Effector memory CD8-positive, alpha-beta T cell (primary cell): ENCODE data around the gene MTA3.

ENCODE experiments used
- ATAC-seq: fragments of 150-1000 bp; cut with Tn5 transposase; replicated peaks from 2 replicates; pipeline ENCODE4 v1.10.0; 2021; ENCODE audit warnings: mild to moderate bottlenecking, moderate library complexity
- DNase-seq, 3 experiments: peaks; one replicate each; pipeline ENCODE4 v3.0.0; 2021
- H3K27ac Mint-ChIP-seq, 2 donors: one replicate each; pipeline ENCODE4 v1.8.0; 2022; ENCODE audit warnings: mild to moderate bottlenecking in 2 of 2, mixed read lengths in 2 of 2, moderate library complexity in 2 of 2
- H3K27me3 Mint-ChIP-seq, 2 donors: one replicate each; pipeline ENCODE4 v1.8.0; 2022; ENCODE audit warnings: mixed read lengths in 2 of 2
- H3K36me3 Mint-ChIP-seq: one replicate; pipeline ENCODE4 v1.8.0; 2022; ENCODE audit warnings: mild to moderate bottlenecking, moderate library complexity, mixed read lengths; ENCODE audit not compliant: insufficient read depth
- H3K4me1 Mint-ChIP-seq, 2 donors: one replicate each; pipeline ENCODE4 v1.8.0; 2022; ENCODE audit warnings: low read depth in 2 of 2, mixed read lengths in 2 of 2
- H3K4me3 Mint-ChIP-seq, 2 donors: one replicate each; pipeline ENCODE4 v1.8.0; 2022; ENCODE audit warnings: mild to moderate bottlenecking in 2 of 2, mixed read lengths in 2 of 2, moderate library complexity in 2 of 2
- H3K9me3 Mint-ChIP-seq, 2 donors: one replicate each; pipeline ENCODE4 v1.8.0; 2022; ENCODE audit warnings: mixed read lengths in 2 of 2

MTA3 gene

GRCh38 chr2:42673989-42674579 is 105.7 kb downstream of the MTA3 start:
- Mint-ChIP-seq H3K9me3 (no peaks in the 10 kb centered on the region), H3K4me3 (no peak overlapping the region), H3K36me3 (peaks cover 3% of the 10 kb centered on the region), H3K4me1 (peaks cover 3 to 11% of the 10 kb centered on the region in 2 donors), H3K27ac (no peak overlapping the region), H3K27me3 (no peaks in the 10 kb centered on the region)
- no peak for ATAC-seq
- DNase-seq: no peak

DNA sequence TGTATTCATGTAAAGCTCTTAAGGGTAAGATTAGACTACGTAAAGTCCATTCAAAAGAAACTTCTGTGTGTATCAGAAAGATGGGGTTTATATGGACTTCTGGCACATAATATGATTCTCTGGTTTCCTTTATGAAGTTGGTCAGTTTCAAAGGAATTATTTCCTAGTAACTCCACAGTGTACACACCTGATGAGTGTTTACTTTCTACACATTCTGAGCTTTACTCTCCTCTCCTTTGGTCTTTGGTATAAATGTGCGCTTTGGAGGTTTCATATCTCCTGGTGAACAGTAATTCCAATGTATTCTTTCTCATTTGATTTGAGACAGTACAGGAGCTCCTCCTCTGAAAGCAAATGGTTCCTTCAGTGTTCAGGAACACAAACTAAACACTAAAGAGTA is 107.4 kb downstream of the MTA3 start:
- Mint-ChIP-seq H3K36me3 (peaks cover 5% of the 10 kb centered on the region), H3K9me3 (no peaks in the 10 kb centered on the region), H3K27me3 (no peaks in the 10 kb centered on the region), H3K4me3 (no peak overlapping the region), H3K27ac (no peak overlapping the region), H3K4me1 (peaks cover 3% of the 10 kb centered on the region in 2 donors)
- DNase-seq (no peak), ATAC-seq (no peak)

DNA sequence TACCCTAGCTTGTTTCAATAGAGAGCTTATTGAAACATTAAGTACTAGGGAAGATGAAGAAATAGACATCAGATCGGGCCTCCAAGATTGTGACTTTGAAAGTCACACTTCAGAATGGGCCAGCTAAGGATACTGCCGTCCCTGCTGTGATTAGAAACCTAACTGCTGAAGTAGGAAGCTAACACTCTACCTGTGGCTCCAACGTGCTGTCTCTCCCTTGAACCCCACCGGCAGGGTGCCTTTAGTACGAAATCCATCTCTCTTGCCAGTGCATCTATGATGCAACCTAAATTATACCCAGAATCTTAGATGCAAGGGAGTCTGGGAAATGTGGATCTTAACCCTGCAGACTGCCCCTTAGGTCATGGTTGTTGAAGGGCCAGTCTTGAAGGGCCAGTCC is 116.9 kb downstream of the MTA3 start:
- peaks cover 0 to 4% of the 10 kb centered on the region in 2 donors for H3K4me1 Mint-ChIP-seq
- no peak overlapping the region for H3K4me3 Mint-ChIP-seq
- DNase-seq (no peak), ATAC-seq (no peak)
- H3K27me3 Mint-ChIP-seq: no peaks in the 10 kb centered on the region
- H3K27ac Mint-ChIP-seq: no peak overlapping the region
- H3K36me3 Mint-ChIP-seq: peaks cover 5% of the 10 kb centered on the region
- H3K9me3 Mint-ChIP-seq: no peaks in the 10 kb centered on the region

DNA sequence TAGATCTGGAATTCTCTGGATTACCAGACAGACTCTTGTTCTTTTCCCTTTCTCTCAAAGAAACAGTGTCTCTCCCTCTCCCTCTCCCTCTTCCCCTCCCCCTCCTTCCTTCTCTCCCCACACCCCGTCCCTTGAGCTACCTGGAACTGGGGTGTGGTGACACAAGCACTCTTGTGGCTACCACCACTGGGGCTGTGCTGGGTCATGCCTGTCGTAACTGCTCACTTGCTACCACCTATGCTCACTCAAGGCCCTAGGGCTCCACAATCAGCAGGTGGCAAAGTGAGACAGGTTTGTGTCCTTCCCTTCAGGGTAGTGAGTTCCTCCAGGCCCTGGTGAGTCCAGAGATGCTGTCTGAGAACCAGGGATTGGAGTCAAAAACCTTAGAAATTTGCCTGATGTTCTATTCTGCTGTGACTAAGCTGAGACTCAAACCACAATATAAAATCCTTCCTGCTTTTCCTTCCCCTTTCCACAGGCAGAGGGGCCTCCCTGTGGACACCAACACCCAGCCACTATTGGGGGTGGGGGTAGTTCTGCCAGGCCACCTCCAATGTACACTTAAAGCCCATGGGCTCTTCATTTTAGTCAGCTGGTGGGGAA is 124.7 kb downstream of the MTA3 start:
- no peaks in the 10 kb centered on the region for H3K27me3 Mint-ChIP-seq
- no peaks in the 10 kb centered on the region for H3K9me3 Mint-ChIP-seq
- peaks cover 7% of the 10 kb centered on the region for H3K36me3 Mint-ChIP-seq
- H3K27ac Mint-ChIP-seq: peak overlapping the region in 1 of 2 donors; percentile 71
- peaks cover 4 to 11% of the 10 kb centered on the region in 2 donors for H3K4me1 Mint-ChIP-seq
- DNase-seq: no peak
- ATAC-seq: no peak
- no peak overlapping the region for H3K4me3 Mint-ChIP-seq

DNA sequence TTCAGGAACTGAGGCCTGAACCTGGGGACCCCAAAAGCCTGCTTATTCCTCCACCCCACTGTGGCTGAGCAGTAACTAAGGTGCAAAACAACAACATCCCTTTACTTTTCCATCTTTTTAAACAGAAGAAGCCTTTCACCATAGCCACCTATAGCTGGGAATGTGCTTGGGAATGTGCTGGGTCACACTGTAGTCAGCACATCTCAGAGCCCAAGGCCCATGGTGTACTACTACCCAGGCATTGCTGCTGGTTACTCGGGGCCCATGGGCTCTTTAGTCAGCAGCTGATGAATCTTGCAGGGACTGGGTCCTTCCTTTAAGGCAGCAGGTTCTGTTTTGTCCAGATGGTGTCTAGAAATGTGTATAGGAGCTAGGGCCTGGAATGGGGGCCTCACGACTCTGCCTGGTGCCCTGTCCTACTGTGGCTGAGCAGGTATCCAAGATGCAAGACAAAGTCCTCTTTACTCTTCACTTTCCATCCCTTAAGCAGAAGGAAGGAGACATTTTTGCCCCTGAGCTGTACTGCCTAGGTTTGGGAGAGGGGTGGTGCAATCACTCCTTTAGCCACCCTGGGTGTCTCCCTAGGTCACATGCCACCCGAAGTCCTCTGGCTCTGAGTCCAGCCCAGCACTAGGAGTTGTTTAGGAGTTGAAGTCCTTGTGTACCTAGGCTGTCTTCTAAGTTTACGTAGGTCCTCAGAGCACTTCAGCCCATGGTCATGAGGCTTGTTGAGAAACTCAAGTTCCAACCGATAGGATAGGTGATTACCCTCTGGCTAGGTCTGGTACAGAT is 125.5 kb downstream of the MTA3 start:
- H3K4me1 Mint-ChIP-seq: peaks cover 4 to 11% of the 10 kb centered on the region in 2 donors
- H3K36me3 Mint-ChIP-seq: peaks cover 7% of the 10 kb centered on the region
- DNase-seq (no peak), ATAC-seq (no peak)
- no peak overlapping the region for H3K27ac Mint-ChIP-seq
- H3K9me3 Mint-ChIP-seq: no peaks in the 10 kb centered on the region
- H3K27me3 Mint-ChIP-seq: no peaks in the 10 kb centered on the region
- no peak overlapping the region for H3K4me3 Mint-ChIP-seq

DNA sequence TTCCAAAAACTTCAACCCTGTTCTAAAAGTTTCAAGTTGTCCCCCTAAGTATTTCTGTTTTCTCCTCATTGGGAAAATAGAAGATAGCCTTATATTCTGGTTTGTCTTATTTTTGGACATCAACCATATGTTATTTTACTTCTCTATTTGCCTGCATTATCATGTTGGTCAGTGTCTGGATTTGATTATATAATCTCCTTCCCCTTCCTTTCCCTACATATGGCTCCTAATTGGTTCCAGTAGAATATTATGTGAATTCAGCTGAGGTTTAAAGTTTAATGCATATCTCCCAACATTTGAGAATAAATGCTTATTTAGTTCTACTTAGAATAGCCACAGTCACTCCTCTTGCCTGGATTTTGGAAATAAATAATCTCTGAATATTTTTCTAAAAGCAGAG is 128.6 kb downstream of the MTA3 start:
- no peak for ATAC-seq
- no peak for DNase-seq

GRCh38 chr2:42698940-42699339 is 130.5 kb downstream of the MTA3 start:
- peaks cover 7% of the 10 kb centered on the region for H3K36me3 Mint-ChIP-seq
- no peaks in the 10 kb centered on the region for H3K4me1 Mint-ChIP-seq
- ATAC-seq (no peak), DNase-seq (no peak)
- H3K27ac Mint-ChIP-seq: no peak overlapping the region
- no peaks in the 10 kb centered on the region for H3K27me3 Mint-ChIP-seq
- H3K4me3 Mint-ChIP-seq: no peak overlapping the region
- no peaks in the 10 kb centered on the region for H3K9me3 Mint-ChIP-seq

More for the DNA sequence above, 128.6 kb downstream of the MTA3 start:
- H3K27me3 Mint-ChIP-seq: no peaks in the 10 kb centered on the region
- H3K27ac Mint-ChIP-seq: no peak overlapping the region
- peaks cover 4 to 7% of the 10 kb centered on the region in 2 donors for H3K4me1 Mint-ChIP-seq
- no peaks in the 10 kb centered on the region for H3K9me3 Mint-ChIP-seq
- no peak overlapping the region for H3K4me3 Mint-ChIP-seq
- H3K36me3 Mint-ChIP-seq: peaks cover 3% of the 10 kb centered on the region

DNA sequence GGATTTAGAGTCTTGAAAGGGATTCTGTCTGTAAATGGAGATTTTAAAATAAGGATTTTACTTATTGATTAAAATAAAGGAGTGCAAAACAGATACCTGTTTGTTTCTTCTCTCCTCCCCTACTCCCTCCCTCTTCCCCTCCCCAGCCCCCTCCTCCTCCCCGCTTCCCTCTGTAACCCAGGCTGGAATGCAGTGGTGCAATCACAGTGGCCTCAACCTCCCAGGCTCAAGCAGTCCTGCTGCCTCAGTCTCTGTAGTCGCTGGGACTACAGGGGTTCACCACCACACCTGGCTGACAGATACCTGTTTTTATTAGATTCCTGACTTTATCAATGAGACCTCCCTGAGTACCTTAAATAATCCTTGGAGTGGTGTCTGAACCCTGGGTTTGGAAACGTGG is 138.4 kb downstream of the MTA3 start:
- H3K9me3 Mint-ChIP-seq: no peaks in the 10 kb centered on the region
- no peaks in the 10 kb centered on the region for H3K4me1 Mint-ChIP-seq
- no peak overlapping the region for H3K4me3 Mint-ChIP-seq
- H3K27ac Mint-ChIP-seq: no peak overlapping the region
- H3K36me3 Mint-ChIP-seq: peaks cover 8% of the 10 kb centered on the region
- H3K27me3 Mint-ChIP-seq: no peaks in the 10 kb centered on the region
- no peak for ATAC-seq
- no peak for DNase-seq

GRCh38 chr2:42708179-42708578 is 139.7 kb downstream of the MTA3 start:
- Mint-ChIP-seq H3K4me3 (no peak overlapping the region), H3K9me3 (no peaks in the 10 kb centered on the region), H3K27ac (no peak overlapping the region), H3K4me1 (no peaks in the 10 kb centered on the region), H3K27me3 (no peaks in the 10 kb centered on the region), H3K36me3 (peaks cover 8% of the 10 kb centered on the region)
- DNase-seq: no peak
- no peak for ATAC-seq

GRCh38 chr2:42711896-42712295 is 143.5 kb downstream of the MTA3 start:
- no peaks in the 10 kb centered on the region for H3K9me3 Mint-ChIP-seq
- no peak overlapping the region for H3K4me3 Mint-ChIP-seq

GRCh38 chr2:42712934-42713333 is 144.5 kb downstream of the MTA3 start:
- ATAC-seq (no peak), DNase-seq (no peak)
- no peaks in the 10 kb centered on the region for H3K4me1 Mint-ChIP-seq
- H3K36me3 Mint-ChIP-seq: peaks cover 3% of the 10 kb centered on the region
- H3K4me3 Mint-ChIP-seq: no peak overlapping the region
- H3K9me3 Mint-ChIP-seq: no peaks in the 10 kb centered on the region
- H3K27ac Mint-ChIP-seq: no peak overlapping the region
- H3K27me3 Mint-ChIP-seq: no peaks in the 10 kb centered on the region

More at GRCh38 chr2:42711896-42712295, 143.5 kb downstream of the MTA3 start:
- ATAC-seq (no peak), DNase-seq (no peak)
- peaks cover 3% of the 10 kb centered on the region for H3K36me3 Mint-ChIP-seq
- H3K27me3 Mint-ChIP-seq: no peaks in the 10 kb centered on the region
- no peaks in the 10 kb centered on the region for H3K4me1 Mint-ChIP-seq
- no peak overlapping the region for H3K27ac Mint-ChIP-seq

GRCh38 chr2:42713920-42714319 is 145.5 kb downstream of the MTA3 start:
- Mint-ChIP-seq H3K27ac (no peak overlapping the region), H3K4me3 (no peak overlapping the region), H3K27me3 (no peaks in the 10 kb centered on the region), H3K4me1 (no peaks in the 10 kb centered on the region), H3K36me3 (peaks cover 3% of the 10 kb centered on the region), H3K9me3 (no peaks in the 10 kb centered on the region)
- ATAC-seq (no peak), DNase-seq (no peak)

DNA sequence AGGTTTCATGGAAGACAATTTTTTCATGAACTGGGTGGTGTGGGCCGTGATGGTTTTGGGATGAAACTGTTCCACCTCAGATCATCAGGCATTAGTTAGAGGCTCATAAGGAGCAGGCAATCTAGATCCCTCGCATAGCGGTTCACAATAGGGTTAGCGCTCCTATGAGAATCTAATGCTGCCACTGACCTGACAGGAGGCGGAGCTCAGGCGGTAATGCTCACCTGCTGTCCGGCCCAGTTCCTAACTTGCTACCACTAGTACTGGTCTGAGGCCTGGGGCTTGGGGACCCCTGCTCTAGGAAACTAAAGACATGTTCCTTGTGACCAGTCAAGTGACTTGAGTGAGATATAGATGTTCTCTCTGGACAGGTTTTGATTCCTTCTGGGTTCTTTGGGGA is 146.3 kb downstream of the MTA3 start:
- H3K27ac Mint-ChIP-seq: no peak overlapping the region
- ATAC-seq (no peak), DNase-seq (no peak)
- H3K9me3 Mint-ChIP-seq: no peaks in the 10 kb centered on the region
- H3K4me3 Mint-ChIP-seq: no peak overlapping the region
- peaks cover 3% of the 10 kb centered on the region for H3K36me3 Mint-ChIP-seq
- no peaks in the 10 kb centered on the region for H3K27me3 Mint-ChIP-seq
- no peaks in the 10 kb centered on the region for H3K4me1 Mint-ChIP-seq

- no peaks in the 10 kb centered on the region for H3K9me3 Mint-ChIP-seq
- H3K27me3 Mint-ChIP-seq: no peaks in the 10 kb centered on the region
- DNase-seq (no peak), ATAC-seq (no peak)
- no peak overlapping the region for H3K4me3 Mint-ChIP-seq
- H3K4me1 Mint-ChIP-seq: peaks cover 0 to 3% of the 10 kb centered on the region in 2 donors
- no peak overlapping the region for H3K27ac Mint-ChIP-seq
- H3K36me3 Mint-ChIP-seq: no peaks in the 10 kb centered on the region
These were observed 153.5 kb downstream of the MTA3 start for GRCh38 chr2:42721898-42722297.
